OCI-LY7 (cell line): ENCODE measurements around the gene FNBP1.

Source experiments
- CTCF ChIP-seq: fragments of 200-600 bp; sonication (generic); conservative IDR thresholded peaks from 2 replicates; pipeline ENCODE4 v1.5.1; 2014; ENCODE audit warnings: mild to moderate bottlenecking, antibody characterized with exemption, low read length, moderate library complexity, mixed read lengths
- EZH2phosphoT487 ChIP-seq: fragments of 200-600 bp; sonication (generic); IDR thresholded peaks from 2 replicates; pipeline ENCODE4 v1.6.1; 2018; ENCODE audit warnings: low read depth, borderline replicate concordance, mild to moderate bottlenecking, mixed run types, antibody characterized with exemption, low read length, moderate library complexity, mixed read lengths

DNA sequence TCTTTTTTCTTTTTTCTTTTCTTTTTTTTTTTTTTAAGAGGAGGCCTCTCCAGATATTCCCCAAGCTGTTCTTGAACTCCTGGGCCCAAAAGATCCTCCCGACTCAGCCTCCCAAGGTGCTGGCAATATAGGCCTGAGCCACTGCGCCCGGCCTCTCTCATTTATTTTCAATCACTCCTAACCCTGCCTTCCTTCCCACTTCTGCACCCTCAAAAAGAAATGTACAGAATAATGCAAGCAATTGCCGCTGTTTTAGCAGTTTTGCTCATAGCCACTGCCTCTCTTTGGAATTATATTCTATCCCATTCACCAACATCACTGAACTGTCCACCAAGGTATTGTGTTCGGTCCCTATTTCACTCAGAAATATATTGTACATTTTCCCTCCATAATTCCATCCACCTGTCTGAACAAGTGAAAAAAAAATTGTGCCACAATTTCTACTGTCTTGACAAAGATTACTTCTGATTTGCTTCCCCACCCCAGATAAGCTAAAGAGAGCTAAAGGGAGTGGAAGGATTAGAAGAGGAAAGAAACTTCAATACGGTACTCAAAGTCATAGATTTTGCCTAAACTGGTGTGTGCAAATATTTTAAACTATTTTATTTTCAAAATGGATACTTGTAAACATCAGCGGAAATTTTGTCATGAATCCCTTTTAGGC, 1.9 kb downstream of the FNBP1 start:
- TF ChIP-seq CTCF (no peak), EZH2phosphoT487 (no peak)
